ENCODE data around the gene FBXO31. TPM values are rescaled to one million over a fixed set of nuclear protein-coding genes. Genes with fewer than 3 reads are reported as not detected.

FBXO31 gene
- total and polyA plus RNA-seq, 3 experiments from 2014 or later = 27.4 to 40.9 (median 35.6) TPM

DNA sequence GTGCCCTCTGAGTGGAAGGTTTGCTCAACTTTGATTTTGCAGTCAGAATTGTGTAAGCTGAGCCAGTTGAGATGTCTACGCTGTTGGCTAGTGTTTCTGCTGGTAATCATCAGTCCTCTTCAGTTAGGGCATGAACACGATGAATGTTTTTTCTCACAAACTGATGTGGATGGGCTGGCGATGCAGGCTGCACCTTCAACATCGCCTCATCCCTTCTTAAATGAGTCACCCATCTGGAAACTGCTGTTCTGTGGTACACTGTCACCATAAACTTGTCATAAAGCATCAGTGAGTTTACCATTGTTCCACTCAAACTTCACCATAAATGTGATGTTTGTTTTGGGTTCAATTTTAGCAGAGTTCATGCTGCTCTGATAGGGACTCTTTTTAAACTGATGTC is 74.8 kb downstream of the FBXO31 start:
- H3K27me3 Mint-ChIP-seq = peaks cover 0 to 2% of the 10 kb centered on the region in 2 donors
- Histone ChIP-seq H3K36me3 (ENCODE audit: insufficient read depth, low read length) (no peaks in the 10 kb centered on the region), H3K27me3 (ENCODE audit: insufficient read depth, low read length, poor library complexity, severe bottlenecking) (no peaks in the 10 kb centered on the region), H3K9me3 (ENCODE audit: low read length) (no peaks in the 10 kb centered on the region), H3K4me3 (ENCODE audit: low read length) (no peak overlapping the region), H3K27ac (ENCODE audit: low read depth, low read length) (no peak overlapping the region), H3K4me1 (ENCODE audit: insufficient read depth, low read length) (peaks cover 2% of the 10 kb centered on the region)
- H3K4me3 Mint-ChIP-seq = no peak overlapping the region
- H3K9me3 Mint-ChIP-seq = peaks cover 0 to 3% (median 0%) of the 10 kb centered on the region in 5 donors
- ChIA-PET CTCF (no interaction called here), POLR2A (no interaction called here)
- no peaks in the 10 kb centered on the region for H3K4me1 Mint-ChIP-seq
- H3K36me3 Mint-ChIP-seq = peaks cover 0 to 3% (median 1%) of the 10 kb centered on the region in 3 donors
- no peak for DNase-seq
- H3K27ac Mint-ChIP-seq = no peak overlapping the region

GRCh38 chr16:87306516-87306915 is 77.1 kb downstream of the FBXO31 start:
- no peaks in the 10 kb centered on the region for H3K36me3 ChIP-seq (ENCODE audit: insufficient read depth, low read length)
- POLR2A ChIA-PET = no interaction called here
- H3K27me3 ChIP-seq (ENCODE audit: insufficient read depth, low read length, poor library complexity, severe bottlenecking) = no peaks in the 10 kb centered on the region
- no peak for DNase-seq
- no peak overlapping the region for H3K27ac Mint-ChIP-seq
- H3K36me3 Mint-ChIP-seq = peaks cover 0 to 3% (median 1%) of the 10 kb centered on the region in 3 donors
- no peaks in the 10 kb centered on the region for H3K9me3 ChIP-seq (ENCODE audit: low read length)
- H3K4me1 Mint-ChIP-seq = no peaks in the 10 kb centered on the region
- H3K4me3 Mint-ChIP-seq = no peak overlapping the region
- CTCF ChIA-PET = no interaction called here
- no peak overlapping the region for H3K27ac ChIP-seq (ENCODE audit: low read depth, low read length)
- H3K9me3 Mint-ChIP-seq = peaks cover 0 to 3% (median 0%) of the 10 kb centered on the region in 5 donors
- H3K27me3 Mint-ChIP-seq = peaks cover 0 to 3% of the 10 kb centered on the region in 2 donors
- H3K4me1 ChIP-seq (ENCODE audit: insufficient read depth, low read length) = peaks cover 8% of the 10 kb centered on the region
- no peak overlapping the region for H3K4me3 ChIP-seq (ENCODE audit: low read length)

DNA sequence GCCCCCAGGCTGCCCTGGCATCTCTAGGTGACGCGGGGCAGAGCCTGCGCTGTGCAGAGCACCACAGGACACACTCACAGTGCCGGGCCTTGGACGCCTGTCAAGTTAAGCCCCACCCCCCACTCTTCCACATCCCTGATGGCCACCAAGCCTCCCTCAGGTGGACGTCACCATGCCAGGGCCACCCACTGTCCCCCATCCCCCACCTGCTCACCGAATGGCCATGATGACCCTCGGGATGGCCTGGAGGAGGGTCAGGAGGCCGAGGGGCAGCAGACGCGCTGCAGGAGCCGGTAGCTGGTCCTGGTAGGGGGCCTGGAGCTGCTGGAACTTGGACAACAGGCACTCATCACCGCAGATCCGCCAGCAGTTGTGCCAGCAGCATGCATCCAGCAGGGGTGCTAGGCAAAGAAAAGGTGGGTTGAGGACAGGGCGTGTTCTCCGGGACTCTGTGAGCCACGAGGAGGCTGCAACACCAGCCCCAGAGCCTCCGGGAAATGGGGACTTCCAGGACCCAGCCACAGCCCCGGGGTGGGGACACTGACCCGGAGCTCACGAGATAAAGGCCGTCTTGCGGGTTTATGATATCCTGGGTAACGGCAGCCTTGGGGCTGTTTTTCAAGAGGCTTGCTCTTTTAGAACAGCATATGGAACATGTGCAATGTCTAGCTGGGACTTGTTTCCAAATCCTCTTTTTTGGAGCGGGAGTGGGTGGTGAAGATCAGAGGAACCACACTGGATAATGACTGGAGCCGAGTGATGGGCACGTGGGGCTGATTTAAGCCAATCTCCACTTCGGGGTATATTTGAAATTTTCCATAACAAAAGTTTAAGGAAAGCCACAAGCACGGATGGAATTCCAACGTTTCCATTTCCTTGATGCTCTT is 77.8 kb downstream of the FBXO31 start:
- no peaks in the 10 kb centered on the region for H3K9me3 ChIP-seq (ENCODE audit: low read length)
- Mint-ChIP-seq H3K27me3 (peaks cover 0 to 2% of the 10 kb centered on the region in 2 donors), H3K4me1 (no peaks in the 10 kb centered on the region), H3K4me3 (no peak overlapping the region), H3K9me3 (peaks cover 0 to 3% (median 0%) of the 10 kb centered on the region in 5 donors), H3K27ac (no peak overlapping the region), H3K36me3 (peaks cover 0 to 3% (median 1%) of the 10 kb centered on the region in 3 donors)
- no peak overlapping the region for H3K4me3 ChIP-seq (ENCODE audit: low read length)
- ChIA-PET CTCF (interaction anchor here (1.6 kb wide), 1 partner anchor 185 kb away, joined by 3 read pairs; no protein-coding TSS in a partner anchor), POLR2A (no interaction called here)
- peaks cover 8% of the 10 kb centered on the region for H3K4me1 ChIP-seq (ENCODE audit: insufficient read depth, low read length)
- no peaks in the 10 kb centered on the region for H3K36me3 ChIP-seq (ENCODE audit: insufficient read depth, low read length)
- no peaks in the 10 kb centered on the region for H3K27me3 ChIP-seq (ENCODE audit: insufficient read depth, low read length, poor library complexity, severe bottlenecking)
- peak in 1 of 5 donors; percentile 15 for DNase-seq
- H3K27ac ChIP-seq (ENCODE audit: low read depth, low read length) = peak overlapping the region; percentile 54

DNA sequence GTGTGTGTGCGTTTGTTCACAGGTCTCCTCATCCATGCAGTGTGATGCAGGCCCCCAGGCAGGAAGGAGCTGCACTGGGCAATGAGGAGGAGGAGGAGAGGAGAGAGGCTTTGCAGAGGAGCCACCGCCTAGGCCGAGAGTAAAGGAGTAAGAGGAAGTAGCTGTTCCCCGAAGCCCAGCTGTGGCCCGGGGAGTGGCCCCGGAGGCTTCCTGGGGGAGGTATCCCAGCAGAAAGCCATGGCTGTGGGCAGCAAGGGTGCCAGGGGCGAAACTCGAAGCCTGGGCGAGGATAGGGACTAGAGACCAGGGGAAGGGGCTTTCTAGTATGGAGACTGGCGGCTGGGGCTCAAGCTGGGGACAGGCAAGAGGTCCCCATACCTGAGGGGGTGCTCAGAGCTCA is 78.6 kb downstream of the FBXO31 start:
- Mint-ChIP-seq H3K4me1 (no peaks in the 10 kb centered on the region), H3K36me3 (peaks cover 1 to 3% (median 3%) of the 10 kb centered on the region in 3 donors), H3K27ac (no peak overlapping the region), H3K27me3 (peaks cover 0 to 2% of the 10 kb centered on the region in 2 donors), H3K4me3 (no peak overlapping the region), H3K9me3 (peaks cover 0 to 3% (median 0%) of the 10 kb centered on the region in 5 donors)
- H3K27ac ChIP-seq (ENCODE audit: low read depth, low read length) = peak overlapping the region; percentile 54
- no peaks in the 10 kb centered on the region for H3K9me3 ChIP-seq (ENCODE audit: low read length)
- peak in 1 of 5 donors; percentile 41 for DNase-seq
- POLR2A ChIA-PET = no interaction called here
- no peaks in the 10 kb centered on the region for H3K36me3 ChIP-seq (ENCODE audit: insufficient read depth, low read length)
- H3K4me3 ChIP-seq (ENCODE audit: low read length) = no peak overlapping the region
- CTCF ChIA-PET = interaction anchor here (1.6 kb wide), 1 partner anchor 186 kb away, joined by 3 read pairs; no protein-coding TSS in a partner anchor
- H3K27me3 ChIP-seq (ENCODE audit: insufficient read depth, low read length, poor library complexity, severe bottlenecking) = no peaks in the 10 kb centered on the region
- H3K4me1 ChIP-seq (ENCODE audit: insufficient read depth, low read length) = peaks cover 8% of the 10 kb centered on the region

DNA sequence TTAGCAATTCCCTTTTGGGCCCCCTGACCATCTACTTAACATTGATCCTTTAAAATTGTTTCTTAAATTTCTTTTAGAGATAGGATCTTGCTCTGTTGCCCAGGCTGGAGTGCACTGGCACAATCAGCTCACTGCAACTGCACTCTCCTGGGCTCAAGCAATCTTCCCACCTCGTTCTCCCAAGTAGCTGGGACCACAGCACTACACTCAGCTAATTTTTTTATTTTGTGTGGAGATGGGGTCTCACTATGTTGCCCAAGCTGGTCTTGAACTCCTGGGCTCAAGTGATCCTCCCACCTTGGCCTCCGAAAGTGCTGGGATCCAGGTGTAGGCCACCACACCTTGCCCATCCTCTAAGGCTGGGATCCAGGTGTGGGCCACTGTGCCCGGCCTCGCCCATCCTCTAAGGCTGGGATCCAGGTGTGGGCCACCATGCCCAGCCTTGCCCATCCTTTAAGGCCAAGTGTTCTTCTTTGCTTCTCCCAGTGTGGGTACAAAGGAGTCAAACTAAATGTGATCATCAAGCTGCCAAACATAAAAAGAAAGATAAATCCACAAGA is 79.5 kb downstream of the FBXO31 start:
- no peak for DNase-seq
- Mint-ChIP-seq H3K4me3 (peak overlapping the region in 1 of 7 donors; percentile 72), H3K36me3 (peaks cover 1 to 6% (median 3%) of the 10 kb centered on the region in 3 donors), H3K27me3 (peaks cover 0 to 2% of the 10 kb centered on the region in 2 donors), H3K27ac (no peak overlapping the region), H3K4me1 (no peaks in the 10 kb centered on the region), H3K9me3 (peaks cover 0 to 3% (median 0%) of the 10 kb centered on the region in 5 donors)
- Histone ChIP-seq H3K27me3 (ENCODE audit: insufficient read depth, low read length, poor library complexity, severe bottlenecking) (no peaks in the 10 kb centered on the region), H3K9me3 (ENCODE audit: low read length) (no peaks in the 10 kb centered on the region), H3K4me1 (ENCODE audit: insufficient read depth, low read length) (peaks cover 8% of the 10 kb centered on the region), H3K27ac (ENCODE audit: low read depth, low read length) (peak overlapping the region; percentile 9), H3K4me3 (ENCODE audit: low read length) (no peak overlapping the region), H3K36me3 (ENCODE audit: insufficient read depth, low read length) (no peaks in the 10 kb centered on the region)
- ChIA-PET POLR2A (no interaction called here), CTCF (interaction anchor here (1.5 to 1.6 kb wide), 2 partner anchors 21 to 187 kb away, joined by 3 read pairs; no protein-coding TSS in a partner anchor)

GRCh38 chr16:87303431-87303930 is 80.1 kb downstream of the FBXO31 start:
- ChIA-PET CTCF (interaction anchor here (1.5 kb wide), 1 partner anchor 21 kb away, joined by 3 read pairs; no protein-coding TSS in a partner anchor), POLR2A (no interaction called here)
- H3K27ac Mint-ChIP-seq = peak overlapping the region in 1 of 8 donors; percentile 66
- H3K4me3 Mint-ChIP-seq = no peak overlapping the region
- H3K36me3 Mint-ChIP-seq = peaks cover 0 to 6% (median 0%) of the 10 kb centered on the region in 3 donors
- Histone ChIP-seq H3K4me3 (ENCODE audit: low read length) (no peak overlapping the region), H3K27me3 (ENCODE audit: insufficient read depth, low read length, poor library complexity, severe bottlenecking) (no peaks in the 10 kb centered on the region), H3K27ac (ENCODE audit: low read depth, low read length) (peak overlapping the region; percentile 9), H3K36me3 (ENCODE audit: insufficient read depth, low read length) (no peaks in the 10 kb centered on the region), H3K9me3 (ENCODE audit: low read length) (no peaks in the 10 kb centered on the region), H3K4me1 (ENCODE audit: insufficient read depth, low read length) (peaks cover 8% of the 10 kb centered on the region)
- H3K9me3 Mint-ChIP-seq = no peaks in the 10 kb centered on the region
- DNase-seq = no peak
- no peaks in the 10 kb centered on the region for H3K4me1 Mint-ChIP-seq
- peaks cover 0 to 2% of the 10 kb centered on the region in 2 donors for H3K27me3 Mint-ChIP-seq

GRCh38 chr16:87298857-87299465 is 84.6 kb downstream of the FBXO31 start:
- Histone ChIP-seq H3K27ac (ENCODE audit: low read depth, low read length) (no peak overlapping the region), H3K4me1 (ENCODE audit: insufficient read depth, low read length) (peaks cover 7% of the 10 kb centered on the region), H3K36me3 (ENCODE audit: insufficient read depth, low read length) (no peaks in the 10 kb centered on the region), H3K4me3 (ENCODE audit: low read length) (no peak overlapping the region), H3K9me3 (ENCODE audit: low read length) (no peaks in the 10 kb centered on the region), H3K27me3 (ENCODE audit: insufficient read depth, low read length, poor library complexity, severe bottlenecking) (no peaks in the 10 kb centered on the region)
- Mint-ChIP-seq H3K4me1 (peaks cover 3 to 4% (median 3%) of the 10 kb centered on the region in 3 donors), H3K36me3 (peaks cover 0 to 6% (median 0%) of the 10 kb centered on the region in 3 donors), H3K27me3 (peaks cover 0 to 2% of the 10 kb centered on the region in 2 donors), H3K9me3 (no peaks in the 10 kb centered on the region), H3K4me3 (no peak overlapping the region), H3K27ac (peak overlapping the region in 2 of 8 donors; percentile 1 to 58)
- no peak for DNase-seq
- ChIA-PET CTCF (interaction anchor here (1.9 kb wide), 1 partner anchor 12 kb away, joined by 5 read pairs; no protein-coding TSS in a partner anchor), POLR2A (no interaction called here)

Measured in CD8-positive, alpha-beta memory T cell (primary cell).